BLaER1 treated with 17β-estradiol and CSF1 and Interleukin-3, amounts not matched to agents 10 nM and 100 nM (cell line): ENCODE data around the gene MYLK.

Experiments used
- H3K27ac ChIP-seq, 11 experiments: shearing (Covaris generic); formaldehyde crosslinking; 2 replicates each; pipeline ENCODE4 v1.8.1; 2022
- H3K27me3 ChIP-seq, 11 experiments: shearing (Covaris generic); formaldehyde crosslinking; 2 replicates each; pipeline ENCODE4 v1.8.1; 2022
- H3K36me3 ChIP-seq, 11 experiments: shearing (Covaris generic); formaldehyde crosslinking; 2 replicates each; pipeline ENCODE4 v1.8.1; 2022
- H3K4me1 ChIP-seq, 10 experiments: shearing (Covaris generic); formaldehyde crosslinking; 2 replicates each; pipeline ENCODE4 v1.8.1; 2022
- H3K4me2 ChIP-seq, 11 experiments: shearing (Covaris generic); formaldehyde crosslinking; 2 replicates each; pipeline ENCODE4 v1.8.1; 2022
- H3K4me3 ChIP-seq, 10 experiments: shearing (Covaris generic); formaldehyde crosslinking; 2 replicates each; pipeline ENCODE4 v1.8.1; 2022
- H3K9ac ChIP-seq, 11 experiments: shearing (Covaris generic); formaldehyde crosslinking; 2 replicates each; pipeline ENCODE4 v1.8.1; 2022
- H3K9me3 ChIP-seq, 11 experiments: shearing (Covaris generic); formaldehyde crosslinking; replicated peaks in 1 of 11; 2 replicates each; pipeline ENCODE4 v1.8.1; 2022
- H4K20me1 ChIP-seq, 11 experiments: shearing (Covaris generic); formaldehyde crosslinking; 2 replicates each; pipeline ENCODE4 v1.8.1; 2022
- Cebpa-rat ChIP-seq, 11 experiments: shearing (Covaris generic); IDR thresholded peaks; 2 replicates each; pipeline ENCODE4 v1.8.1; 2022

Gene MYLK

GRCh38 chr3:123847209-123847608 is 36.9 kb downstream of the MYLK start:
- peaks cover 59 to 88% (median 77%) of the 10 kb centered on the region in 11 experiments for H3K9me3 ChIP-seq
- H3K27me3 ChIP-seq: no peaks in the 10 kb centered on the region
- TF ChIP-seq Cebpa-rat (IDR thresholded peaks at IDR 0.05): no peak
- H3K4me2 ChIP-seq: no peak overlapping the region
- H3K4me3 ChIP-seq: no peak overlapping the region
- H4K20me1 ChIP-seq: no peaks in the 10 kb centered on the region
- peaks cover 0 to 7% (median 0%) of the 10 kb centered on the region in 10 experiments; a peak in 2 of 20 replicates for H3K4me1 ChIP-seq
- H3K36me3 ChIP-seq: peaks cover 0 to 35% (median 15%) of the 10 kb centered on the region in 11 experiments; a peak in 12 of 22 replicates
- no peak overlapping the region for H3K9ac ChIP-seq
- H3K27ac ChIP-seq: no peak overlapping the region

GRCh38 chr3:123843668-123844067 is 40.5 kb downstream of the MYLK start:
- Histone ChIP-seq H3K9ac (no peak overlapping the region), H3K4me2 (0 out of 22 replicates have a peak overlapping the region, but pooled peaks of 1 of the 11 experiments have one; percentile 8), H3K9me3 (peaks cover 53 to 93% (median 83%) of the 10 kb centered on the region in 11 experiments), H3K36me3 (peaks cover 0 to 38% (median 10%) of the 10 kb centered on the region in 11 experiments; a peak in 11 of 22 replicates), H3K4me3 (no peak overlapping the region), H3K27ac (no peak overlapping the region), H3K27me3 (no peaks in the 10 kb centered on the region), H3K4me1 (peaks cover 0 to 19% (median 0%) of the 10 kb centered on the region in 10 experiments; a peak in 8 of 20 replicates), H4K20me1 (no peaks in the 10 kb centered on the region)
- TF ChIP-seq Cebpa-rat (IDR thresholded peaks at IDR 0.05): no peak

DNA sequence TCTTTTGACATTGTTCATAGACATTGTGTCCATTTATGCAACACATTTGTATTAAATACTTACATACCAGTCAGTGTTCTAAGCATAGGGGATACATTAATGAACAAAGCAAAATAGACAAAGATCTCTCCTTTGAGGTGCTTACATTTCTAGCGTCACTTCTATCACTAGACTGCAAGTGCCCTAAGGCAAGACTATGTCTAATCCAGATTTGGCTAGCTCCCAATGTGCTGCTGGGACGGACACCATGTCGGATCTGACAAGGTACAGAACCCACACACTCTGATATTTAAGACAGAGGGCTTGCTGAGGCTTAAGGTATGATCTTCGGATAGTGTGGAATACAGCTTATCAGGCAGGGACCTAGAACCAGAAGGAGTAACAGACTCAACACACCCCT is 41.4 kb downstream of the MYLK start:
- TF ChIP-seq Cebpa-rat (IDR thresholded peaks at IDR 0.05): no peak
- no peak overlapping the region for H3K4me2 ChIP-seq
- H3K9ac ChIP-seq: no peak overlapping the region
- H3K36me3 ChIP-seq: peaks cover 0 to 37% (median 7%) of the 10 kb centered on the region in 11 experiments; a peak in 10 of 22 replicates
- H3K9me3 ChIP-seq: peaks cover 51 to 93% (median 82%) of the 10 kb centered on the region in 11 experiments
- H4K20me1 ChIP-seq: no peaks in the 10 kb centered on the region
- no peaks in the 10 kb centered on the region for H3K27me3 ChIP-seq
- H3K4me1 ChIP-seq: peaks cover 0 to 19% (median 0%) of the 10 kb centered on the region in 10 experiments; a peak in 8 of 20 replicates
- H3K27ac ChIP-seq: no peak overlapping the region
- H3K4me3 ChIP-seq: no peak overlapping the region; a peak in 1 of 20 replicates

GRCh38 chr3:123841476-123842238 is 42.5 kb downstream of the MYLK start:
- no peak for TF ChIP-seq Cebpa-rat (IDR thresholded peaks at IDR 0.05)
- peaks cover 0 to 34% (median 7%) of the 10 kb centered on the region in 11 experiments; a peak in 10 of 22 replicates for H3K36me3 ChIP-seq
- no peak overlapping the region for H3K27ac ChIP-seq
- no peaks in the 10 kb centered on the region for H3K27me3 ChIP-seq
- no peak overlapping the region for H3K9ac ChIP-seq
- no peaks in the 10 kb centered on the region for H4K20me1 ChIP-seq
- peaks cover 44 to 86% (median 79%) of the 10 kb centered on the region in 11 experiments for H3K9me3 ChIP-seq
- H3K4me1 ChIP-seq: peaks cover 0 to 19% (median 0%) of the 10 kb centered on the region in 10 experiments; a peak in 8 of 20 replicates
- H3K4me3 ChIP-seq: no peak overlapping the region
- H3K4me2 ChIP-seq: peak overlapping the region in 3 of 11 experiments; percentile 37 to 45 (median 43); a peak in 3 of 22 replicates

DNA sequence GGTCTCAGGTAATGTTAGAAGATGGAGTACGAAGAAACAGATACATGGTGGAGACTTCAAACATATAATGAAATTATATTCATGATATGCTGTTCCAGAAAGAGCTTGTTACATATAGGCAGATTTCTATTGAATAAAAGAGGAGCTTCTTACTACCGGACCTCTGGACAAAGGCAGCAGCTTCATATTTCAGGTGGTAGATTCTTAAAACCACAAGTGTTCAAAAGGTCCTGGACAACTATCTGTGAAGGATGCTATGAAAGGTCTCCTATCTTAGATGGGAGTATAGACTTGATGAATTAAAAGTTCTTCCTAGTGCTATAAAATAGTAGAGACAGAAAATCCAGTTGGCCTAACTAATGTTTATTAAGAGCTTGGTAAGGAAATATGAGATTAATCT is 43.2 kb downstream of the MYLK start:
- Histone ChIP-seq H3K4me2 (peak overlapping the region in 3 of 11 experiments; percentile 37 to 45 (median 43); a peak in 5 of 22 replicates), H3K4me1 (peaks cover 0 to 19% (median 0%) of the 10 kb centered on the region in 10 experiments; a peak in 8 of 20 replicates), H3K4me3 (no peak overlapping the region), H3K9ac (no peak overlapping the region), H4K20me1 (no peaks in the 10 kb centered on the region), H3K27me3 (no peaks in the 10 kb centered on the region), H3K27ac (no peak overlapping the region), H3K36me3 (peaks cover 0 to 34% (median 7%) of the 10 kb centered on the region in 11 experiments; a peak in 10 of 22 replicates), H3K9me3 (peaks cover 37 to 79% (median 74%) of the 10 kb centered on the region in 11 experiments)
- no peak for TF ChIP-seq Cebpa-rat (IDR thresholded peaks at IDR 0.05)

DNA sequence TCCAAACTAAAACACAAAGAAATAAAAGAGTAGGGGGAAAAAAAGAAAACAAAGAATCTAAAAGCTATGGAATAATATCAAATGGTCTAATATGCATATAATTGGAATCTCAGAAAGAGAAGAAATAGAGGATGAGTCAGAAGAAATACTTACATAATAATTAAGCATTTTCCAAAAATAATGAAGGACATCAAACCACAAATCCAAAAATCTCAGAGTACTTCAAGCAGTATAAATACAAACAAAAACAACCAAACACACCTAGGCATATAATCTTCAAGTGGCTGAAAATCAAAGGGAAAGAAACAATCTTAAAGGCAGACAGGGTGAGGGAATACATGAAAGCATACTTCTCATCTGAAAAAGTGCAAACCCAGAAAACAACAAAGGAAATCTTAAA is 46.3 kb downstream of the MYLK start:
- TF ChIP-seq Cebpa-rat (IDR thresholded peaks at IDR 0.05): no peak

GRCh38 chr3:123834631-123835030 is 49.5 kb downstream of the MYLK start:
- no peak for TF ChIP-seq Cebpa-rat (IDR thresholded peaks at IDR 0.05)
- H3K27me3 ChIP-seq: no peaks in the 10 kb centered on the region
- no peaks in the 10 kb centered on the region for H4K20me1 ChIP-seq
- no peak overlapping the region for H3K4me3 ChIP-seq
- no peak overlapping the region for H3K9ac ChIP-seq
- H3K9me3 ChIP-seq: peaks cover 17 to 36% (median 29%) of the 10 kb centered on the region in 11 experiments; a peak in 20 of 22 replicates
- peak overlapping the region in 3 of 11 experiments; percentile 3 to 38 (median 5); a peak in 1 of 22 replicates for H3K4me2 ChIP-seq
- H3K27ac ChIP-seq: no peak overlapping the region
- peaks cover 0 to 9% (median 0%) of the 10 kb centered on the region in 10 experiments; a peak in 4 of 20 replicates for H3K4me1 ChIP-seq
- H3K36me3 ChIP-seq: peaks cover 0 to 58% (median 23%) of the 10 kb centered on the region in 11 experiments; a peak in 15 of 22 replicates

More for the DNA sequence above, 46.3 kb downstream of the MYLK start:
- H3K36me3 ChIP-seq: peaks cover 0 to 34% (median 6%) of the 10 kb centered on the region in 11 experiments; a peak in 10 of 22 replicates
- H4K20me1 ChIP-seq: no peaks in the 10 kb centered on the region
- H3K27ac ChIP-seq: no peak overlapping the region
- H3K9me3 ChIP-seq: peaks cover 25 to 60% (median 50%) of the 10 kb centered on the region in 11 experiments
- H3K4me2 ChIP-seq: no peak overlapping the region
- H3K4me1 ChIP-seq: peaks cover 0 to 21% (median 0%) of the 10 kb centered on the region in 10 experiments; a peak in 8 of 20 replicates
- H3K9ac ChIP-seq: no peak overlapping the region
- no peak overlapping the region for H3K4me3 ChIP-seq
- H3K27me3 ChIP-seq: no peaks in the 10 kb centered on the region

DNA sequence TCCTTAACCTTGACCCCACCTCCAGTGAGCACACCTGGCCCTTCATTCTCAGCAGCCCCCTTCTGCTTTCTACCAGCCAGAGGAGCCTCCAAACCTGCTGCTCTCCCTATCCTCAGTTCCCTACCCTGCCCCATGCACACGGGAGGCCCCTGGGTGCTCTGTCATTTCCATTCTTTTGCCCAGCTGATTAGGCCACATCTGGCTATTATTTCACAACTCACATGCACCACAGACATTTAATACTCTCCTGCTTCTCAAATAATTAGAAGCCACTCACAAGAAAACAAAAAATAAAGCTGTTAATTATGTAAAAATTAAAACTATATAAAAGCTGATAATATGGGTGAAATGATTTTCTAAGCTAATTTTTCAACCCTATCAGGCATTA is 50.7 kb downstream of the MYLK start:
- H3K27ac ChIP-seq: no peak overlapping the region
- TF ChIP-seq Cebpa-rat (IDR thresholded peaks at IDR 0.05): no peak

More for the DNA sequence above, 50.7 kb downstream of the MYLK start:
- no peaks in the 10 kb centered on the region for H3K27me3 ChIP-seq
- no peaks in the 10 kb centered on the region for H4K20me1 ChIP-seq
- H3K4me3 ChIP-seq: no peak overlapping the region
- peaks cover 15 to 36% (median 26%) of the 10 kb centered on the region in 11 experiments for H3K9me3 ChIP-seq
- peaks cover 0 to 65% (median 35%) of the 10 kb centered on the region in 11 experiments; a peak in 16 of 22 replicates for H3K36me3 ChIP-seq
- H3K4me1 ChIP-seq: peaks cover 0 to 9% (median 0%) of the 10 kb centered on the region in 10 experiments; a peak in 4 of 20 replicates
- no peak overlapping the region for H3K4me2 ChIP-seq
- H3K9ac ChIP-seq: no peak overlapping the region
